HL-60 (cell line): Measurements from ENCODE around the gene ZNF800.

Source experiments
- DNase-seq, 2 experiments: peaks; one replicate each; pipeline ENCODE4 v3.0.0-alpha.2; 2010 to 2020; ENCODE audit warnings: low read depth in 1 of 2, low spot score in 1 of 2
- H3K27ac ChIP-seq: fragments of 250-450 bp; sonication (Bioruptor Pico); replicated peaks from 2 replicates; pipeline ENCODE4 v1.5.1; 2020; ENCODE audit warnings: mild to moderate bottlenecking, moderate library complexity
- H3K27me3 ChIP-seq: fragments of 250-450 bp; sonication (Bioruptor Pico); 2 replicates; pipeline ENCODE4 v1.5.1; 2021; ENCODE audit warnings: mild to moderate bottlenecking, moderate library complexity; ENCODE audit not compliant: insufficient read depth, poor library complexity, severe bottlenecking
- H3K4me3 ChIP-seq: replicated peaks from 2 replicates; pipeline ENCODE4 v1.5.1; 2011; ENCODE audit warnings: mild to moderate bottlenecking, control low read depth, low read length; ENCODE audit not compliant: insufficient read depth
- GABPA ChIP-seq: IDR thresholded peaks from 2 replicates; pipeline ENCODE4 v1.6.1; 2012; ENCODE audit warnings: low read depth
- POLR2AphosphoS5 ChIP-seq: IDR thresholded peaks from 2 replicates; pipeline ENCODE4 v1.6.1; 2012; ENCODE audit warnings: low read depth
- SPI1 ChIP-seq: IDR thresholded peaks from 2 replicates; pipeline ENCODE4 v1.6.1; 2012; ENCODE audit warnings: low read depth, mild to moderate bottlenecking, borderline replicate concordance
- TF ChIP-seq, protein P1 (sequence below): IDR thresholded peaks from 2 replicates; pipeline ENCODE4 v1.6.1; 2012; ENCODE audit warnings: low read depth; ENCODE audit not compliant: insufficient replicate concordance
- TF ChIP-seq, protein P2 (sequence below): IDR thresholded peaks from one replicate; pipeline ENCODE4 v1.5.1; 2011; ENCODE audit warnings: low read length, control low read depth, inconsistent platforms; ENCODE audit not compliant: insufficient read depth

ZNF800 gene

DNA sequence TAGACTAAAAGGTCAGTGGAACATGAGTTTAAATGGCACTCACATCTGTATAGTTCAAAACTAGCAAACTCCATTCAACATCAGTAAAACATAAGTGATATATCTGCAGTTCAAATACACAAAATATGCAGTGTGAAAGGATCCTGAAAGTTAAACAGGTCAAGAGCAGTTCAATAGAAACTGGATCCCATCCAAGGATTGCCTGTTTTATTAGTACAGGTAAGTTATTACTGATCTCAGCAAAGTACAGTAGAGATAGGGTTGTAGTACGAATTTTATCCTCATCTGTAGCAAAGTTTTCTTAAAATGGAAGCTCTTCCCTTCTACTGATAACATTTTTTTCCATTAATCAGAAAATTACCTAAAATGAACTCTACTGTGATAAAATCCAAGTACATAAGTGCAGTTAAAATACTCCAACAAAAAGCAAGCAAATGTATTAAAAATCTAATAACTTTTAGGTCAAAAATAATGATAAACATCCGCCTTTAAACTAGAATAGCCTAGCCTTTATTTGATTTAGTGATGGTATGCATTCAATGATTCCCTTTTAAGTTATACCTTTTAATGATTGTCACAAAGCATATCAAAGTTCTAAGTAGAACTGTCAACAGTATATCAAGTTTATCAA is 2.2 kb downstream of the ZNF800 start:
- Histone ChIP-seq H3K27ac (no peak overlapping the region), H3K27me3 (no peaks in the 10 kb centered on the region), H3K4me3 (no peak overlapping the region)
- no peak for TF ChIP-seq GABPA
- no peak for TF ChIP-seq POLR2AphosphoS5
- TF ChIP-seq, protein P1, sequence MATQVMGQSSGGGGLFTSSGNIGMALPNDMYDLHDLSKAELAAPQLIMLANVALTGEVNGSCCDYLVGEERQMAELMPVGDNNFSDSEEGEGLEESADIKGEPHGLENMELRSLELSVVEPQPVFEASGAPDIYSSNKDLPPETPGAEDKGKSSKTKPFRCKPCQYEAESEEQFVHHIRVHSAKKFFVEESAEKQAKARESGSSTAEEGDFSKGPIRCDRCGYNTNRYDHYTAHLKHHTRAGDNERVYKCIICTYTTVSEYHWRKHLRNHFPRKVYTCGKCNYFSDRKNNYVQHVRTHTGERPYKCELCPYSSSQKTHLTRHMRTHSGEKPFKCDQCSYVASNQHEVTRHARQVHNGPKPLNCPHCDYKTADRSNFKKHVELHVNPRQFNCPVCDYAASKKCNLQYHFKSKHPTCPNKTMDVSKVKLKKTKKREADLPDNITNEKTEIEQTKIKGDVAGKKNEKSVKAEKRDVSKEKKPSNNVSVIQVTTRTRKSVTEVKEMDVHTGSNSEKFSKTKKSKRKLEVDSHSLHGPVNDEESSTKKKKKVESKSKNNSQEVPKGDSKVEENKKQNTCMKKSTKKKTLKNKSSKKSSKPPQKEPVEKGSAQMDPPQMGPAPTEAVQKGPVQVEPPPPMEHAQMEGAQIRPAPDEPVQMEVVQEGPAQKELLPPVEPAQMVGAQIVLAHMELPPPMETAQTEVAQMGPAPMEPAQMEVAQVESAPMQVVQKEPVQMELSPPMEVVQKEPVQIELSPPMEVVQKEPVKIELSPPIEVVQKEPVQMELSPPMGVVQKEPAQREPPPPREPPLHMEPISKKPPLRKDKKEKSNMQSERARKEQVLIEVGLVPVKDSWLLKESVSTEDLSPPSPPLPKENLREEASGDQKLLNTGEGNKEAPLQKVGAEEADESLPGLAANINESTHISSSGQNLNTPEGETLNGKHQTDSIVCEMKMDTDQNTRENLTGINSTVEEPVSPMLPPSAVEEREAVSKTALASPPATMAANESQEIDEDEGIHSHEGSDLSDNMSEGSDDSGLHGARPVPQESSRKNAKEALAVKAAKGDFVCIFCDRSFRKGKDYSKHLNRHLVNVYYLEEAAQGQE = no peak
- TF ChIP-seq SPI1 = no peak
- TF ChIP-seq, protein P2, sequence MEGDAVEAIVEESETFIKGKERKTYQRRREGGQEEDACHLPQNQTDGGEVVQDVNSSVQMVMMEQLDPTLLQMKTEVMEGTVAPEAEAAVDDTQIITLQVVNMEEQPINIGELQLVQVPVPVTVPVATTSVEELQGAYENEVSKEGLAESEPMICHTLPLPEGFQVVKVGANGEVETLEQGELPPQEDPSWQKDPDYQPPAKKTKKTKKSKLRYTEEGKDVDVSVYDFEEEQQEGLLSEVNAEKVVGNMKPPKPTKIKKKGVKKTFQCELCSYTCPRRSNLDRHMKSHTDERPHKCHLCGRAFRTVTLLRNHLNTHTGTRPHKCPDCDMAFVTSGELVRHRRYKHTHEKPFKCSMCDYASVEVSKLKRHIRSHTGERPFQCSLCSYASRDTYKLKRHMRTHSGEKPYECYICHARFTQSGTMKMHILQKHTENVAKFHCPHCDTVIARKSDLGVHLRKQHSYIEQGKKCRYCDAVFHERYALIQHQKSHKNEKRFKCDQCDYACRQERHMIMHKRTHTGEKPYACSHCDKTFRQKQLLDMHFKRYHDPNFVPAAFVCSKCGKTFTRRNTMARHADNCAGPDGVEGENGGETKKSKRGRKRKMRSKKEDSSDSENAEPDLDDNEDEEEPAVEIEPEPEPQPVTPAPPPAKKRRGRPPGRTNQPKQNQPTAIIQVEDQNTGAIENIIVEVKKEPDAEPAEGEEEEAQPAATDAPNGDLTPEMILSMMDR = no peak
- no peak for DNase-seq

DNA sequence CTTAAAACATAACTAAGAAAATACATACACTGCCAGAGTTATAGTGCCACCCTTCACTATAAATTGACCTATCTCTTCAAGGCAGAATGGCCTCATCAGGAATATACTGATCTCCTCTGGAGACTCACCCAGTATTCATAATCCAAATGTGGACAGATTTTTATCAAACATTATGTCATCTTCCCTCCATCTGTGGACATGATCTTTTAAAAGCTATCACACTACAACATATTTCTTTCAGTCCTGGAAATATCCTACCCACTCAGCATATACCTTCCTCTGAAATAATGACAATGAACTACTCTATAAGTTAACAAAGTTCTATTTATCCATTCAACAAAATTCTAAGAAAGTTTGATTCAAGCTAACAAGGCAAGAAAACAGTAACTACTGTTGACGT is 3.2 kb downstream of the ZNF800 start:
- TF ChIP-seq POLR2AphosphoS5 (no peak), GABPA (no peak), SPI1 (no peak)
- TF ChIP-seq, protein P1 = no peak
- TF ChIP-seq, protein P2 = no peak
- Histone ChIP-seq H3K4me3 (no peak overlapping the region), H3K27ac (no peak overlapping the region), H3K27me3 (no peaks in the 10 kb centered on the region)
- no peak for DNase-seq

DNA sequence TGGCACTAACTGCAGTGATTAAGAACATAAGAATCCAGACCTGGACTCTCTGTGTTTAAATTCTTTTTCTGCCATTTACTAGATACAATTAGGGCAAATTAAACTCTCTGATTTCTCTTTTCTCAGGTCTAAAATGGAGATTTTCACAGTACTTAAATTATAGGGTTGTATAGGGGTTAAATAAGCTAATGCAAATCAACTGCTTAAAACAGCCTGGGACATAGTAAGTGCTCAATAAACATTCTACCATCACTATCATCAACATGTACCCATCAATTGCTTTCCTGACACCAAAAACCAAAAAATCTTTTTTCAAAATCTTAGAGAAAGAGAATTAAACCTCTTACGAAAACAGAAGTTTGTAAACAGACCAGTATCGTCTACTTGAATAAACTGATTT is 4.5 kb downstream of the ZNF800 start:
- DNase-seq = no peak
- Histone ChIP-seq H3K27ac (no peak overlapping the region), H3K27me3 (no peaks in the 10 kb centered on the region), H3K4me3 (no peak overlapping the region)
- no peak for TF ChIP-seq POLR2AphosphoS5
- TF ChIP-seq SPI1 = no peak
- TF ChIP-seq, protein P1 = no peak
- TF ChIP-seq, protein P2 = no peak
- no peak for TF ChIP-seq GABPA
